Measurements from ENCODE around the gene FMNL3.

Gene FMNL3

GRCh38 chr12:49604856-49605255, 102.3 kb downstream of the FMNL3 start:
- DNase-seq (ENCODE audit: low read depth, low spot score): no peak

- DNase-seq (ENCODE audit: low read depth, low spot score): no peak
These were observed 103.5 kb downstream of the FMNL3 start for GRCh38 chr12:49603721-49604120.

DNA sequence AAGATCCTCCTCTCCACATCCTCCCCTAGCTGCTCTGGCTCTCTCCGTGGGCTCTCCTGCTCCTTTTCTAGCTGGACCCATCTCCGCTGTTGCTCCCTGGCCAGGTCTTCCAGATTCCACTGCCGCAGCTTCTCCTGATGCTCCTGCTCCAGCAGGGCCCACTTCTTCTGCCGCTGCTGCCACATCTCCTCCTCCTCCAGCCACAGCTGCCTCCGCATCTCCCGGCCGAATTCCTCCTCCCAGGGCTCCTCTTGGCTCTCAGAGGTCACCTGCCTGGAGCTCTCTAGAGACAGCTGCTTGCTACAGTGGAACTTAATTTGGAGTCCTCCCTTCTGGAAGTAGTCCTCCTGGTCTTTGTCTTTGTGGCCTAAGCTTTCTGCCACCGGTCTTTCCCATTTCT, 107.2 kb downstream of the FMNL3 start:
- DNase-seq (ENCODE audit: low read depth, low spot score): no peak

DNA sequence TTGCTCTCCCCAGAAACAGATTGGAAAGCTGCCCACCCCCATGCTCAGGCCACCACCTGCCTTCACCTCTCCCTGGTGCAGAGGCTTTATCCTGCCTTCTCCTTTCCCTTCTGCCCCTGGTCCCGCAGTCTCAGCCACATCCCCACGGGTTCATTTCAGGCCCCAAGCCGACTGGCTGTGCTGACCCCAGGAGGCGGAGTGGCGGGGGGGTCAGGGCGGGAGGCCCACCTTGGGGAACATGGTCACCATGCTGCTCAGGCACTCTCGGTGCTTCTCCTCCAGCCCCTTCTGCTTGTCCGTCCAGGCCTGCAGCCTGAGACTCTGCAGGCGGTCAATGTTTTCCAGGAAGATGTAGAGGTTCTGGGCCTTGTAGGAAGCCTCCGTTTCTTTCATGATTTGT, 108.7 kb downstream of the FMNL3 start:
- DNase-seq (ENCODE audit: low read depth, low spot score): no peak

GRCh38 chr12:49588721-49589516, 118.3 kb downstream of the FMNL3 start:
- no peak for DNase-seq (ENCODE audit: low read depth, low spot score)

- no peak for DNase-seq (ENCODE audit: low read depth, low spot score)
These were observed 118.9 kb downstream of the FMNL3 start for GRCh38 chr12:49588281-49588680.

- DNase-seq (ENCODE audit: low read depth, low spot score): no peak
These were observed 119.9 kb downstream of the FMNL3 start for GRCh38 chr12:49587174-49587908.
